OCI-LY7 (cell line): ENCODE data around the gene PEX14.

Source experiments
- CTCF ChIP-seq: fragments of 200-600 bp; sonication (generic); conservative IDR thresholded peaks from 2 replicates; pipeline ENCODE4 v1.5.1; 2014; ENCODE audit warnings: mild to moderate bottlenecking, antibody characterized with exemption, low read length, moderate library complexity, mixed read lengths
- EZH2phosphoT487 ChIP-seq: fragments of 200-600 bp; sonication (generic); IDR thresholded peaks from 2 replicates; pipeline ENCODE4 v1.6.1; 2018; ENCODE audit warnings: low read depth, borderline replicate concordance, mild to moderate bottlenecking, mixed run types, antibody characterized with exemption, low read length, moderate library complexity, mixed read lengths

GRCh38 chr1:10472220-10473144 is 2.3 kb upstream of the PEX14 start, which contains the start of gene DFFA:
- TF ChIP-seq CTCF (0 out of 2 replicates have a peak, but pooled peaks have one; percentile 13), EZH2phosphoT487 (no peak)
